Progenitor cell of endocrine pancreas (in vitro differentiated cells): ENCODE measurements around the gene ZFR2. TPM values are rescaled to one million over a fixed set of nuclear protein-coding genes. Genes with fewer than 3 reads are reported as not detected.

ENCODE experiments used
- DNase-seq: peaks from one replicate; pipeline ENCODE4 v3.0.0; 2021; ENCODE audit warnings: low spot score; ENCODE audit not compliant: unreplicated experiment
- H3K27ac Mint-ChIP-seq: 2 replicates; pipeline ENCODE4 v1.8.0; 2021; ENCODE audit warnings: mild to moderate bottlenecking, moderate library complexity, mixed read lengths
- H3K27me3 Mint-ChIP-seq: 2 replicates; pipeline ENCODE4 v1.8.0; 2021; ENCODE audit warnings: mixed read lengths
- H3K36me3 Mint-ChIP-seq: 2 replicates; pipeline ENCODE4 v1.8.0; 2022; ENCODE audit warnings: mixed read lengths; ENCODE audit not compliant: insufficient read depth
- H3K4me1 Mint-ChIP-seq: 2 replicates; pipeline ENCODE4 v1.8.0; 2021; ENCODE audit warnings: low read depth, mixed read lengths
- H3K4me3 Mint-ChIP-seq: 2 replicates; pipeline ENCODE4 v1.8.0; 2021; ENCODE audit warnings: low read depth, mild to moderate bottlenecking, moderate library complexity, mixed read lengths
- H3K9me3 Mint-ChIP-seq: 2 replicates; pipeline ENCODE4 v1.8.0; 2021; ENCODE audit warnings: low read depth, mixed read lengths
- total RNA-seq: library from RNA; stranded (reverse); gene quantifications from 2 replicates; pipeline ENCODE4 v1.2.1, GENCODE V29; 2021
- TF ChIP-seq, protein P1 (sequence below): fragments of 200-600 bp; sonication (generic); IDR thresholded peaks from one replicate; pipeline ENCODE4 v1.5.0; 2021; ENCODE audit warnings: antibody characterized with exemption, mild to moderate bottlenecking; ENCODE audit not compliant: unreplicated experiment

The ZFR2 gene
- total RNA-seq, 1 donor from 2014 or later, result 3.5 TPM

DNA sequence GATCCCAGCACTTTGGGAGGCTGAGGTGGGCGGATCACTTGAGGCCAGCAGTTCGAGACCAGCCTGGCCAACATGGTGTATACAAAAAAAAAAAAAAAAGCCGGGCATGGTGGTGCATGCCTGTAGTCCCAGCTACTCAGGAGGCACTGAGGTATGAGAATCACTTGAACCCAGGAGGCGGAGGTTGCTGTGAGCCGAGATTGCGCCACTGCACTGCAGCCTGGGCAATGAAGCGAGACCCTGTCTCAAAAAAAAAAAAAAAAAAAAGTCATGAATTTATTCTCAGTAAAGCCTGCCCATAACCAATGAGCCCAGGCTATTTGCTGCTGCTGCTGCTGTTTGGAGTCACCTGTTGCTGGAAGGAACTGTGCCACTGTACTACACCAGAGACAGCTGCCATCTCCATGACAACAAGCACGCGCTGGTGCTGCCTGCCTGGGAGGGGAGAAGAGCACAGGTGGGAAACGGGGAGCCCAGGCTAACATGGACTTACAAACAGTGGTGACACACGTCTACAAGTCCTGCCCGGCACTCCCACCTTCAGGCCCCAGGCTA is 11.3 kb downstream of the ZFR2 start:
- Mint-ChIP-seq H3K4me1 (no peaks in the 10 kb centered on the region), H3K4me3 (no peak overlapping the region), H3K36me3 (peaks cover 1% of the 10 kb centered on the region), H3K27ac (no peak overlapping the region), H3K27me3 (no peaks in the 10 kb centered on the region), H3K9me3 (no peaks in the 10 kb centered on the region)
- TF ChIP-seq, protein P1, sequence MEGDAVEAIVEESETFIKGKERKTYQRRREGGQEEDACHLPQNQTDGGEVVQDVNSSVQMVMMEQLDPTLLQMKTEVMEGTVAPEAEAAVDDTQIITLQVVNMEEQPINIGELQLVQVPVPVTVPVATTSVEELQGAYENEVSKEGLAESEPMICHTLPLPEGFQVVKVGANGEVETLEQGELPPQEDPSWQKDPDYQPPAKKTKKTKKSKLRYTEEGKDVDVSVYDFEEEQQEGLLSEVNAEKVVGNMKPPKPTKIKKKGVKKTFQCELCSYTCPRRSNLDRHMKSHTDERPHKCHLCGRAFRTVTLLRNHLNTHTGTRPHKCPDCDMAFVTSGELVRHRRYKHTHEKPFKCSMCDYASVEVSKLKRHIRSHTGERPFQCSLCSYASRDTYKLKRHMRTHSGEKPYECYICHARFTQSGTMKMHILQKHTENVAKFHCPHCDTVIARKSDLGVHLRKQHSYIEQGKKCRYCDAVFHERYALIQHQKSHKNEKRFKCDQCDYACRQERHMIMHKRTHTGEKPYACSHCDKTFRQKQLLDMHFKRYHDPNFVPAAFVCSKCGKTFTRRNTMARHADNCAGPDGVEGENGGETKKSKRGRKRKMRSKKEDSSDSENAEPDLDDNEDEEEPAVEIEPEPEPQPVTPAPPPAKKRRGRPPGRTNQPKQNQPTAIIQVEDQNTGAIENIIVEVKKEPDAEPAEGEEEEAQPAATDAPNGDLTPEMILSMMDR, result no peak
- no peak for DNase-seq

DNA sequence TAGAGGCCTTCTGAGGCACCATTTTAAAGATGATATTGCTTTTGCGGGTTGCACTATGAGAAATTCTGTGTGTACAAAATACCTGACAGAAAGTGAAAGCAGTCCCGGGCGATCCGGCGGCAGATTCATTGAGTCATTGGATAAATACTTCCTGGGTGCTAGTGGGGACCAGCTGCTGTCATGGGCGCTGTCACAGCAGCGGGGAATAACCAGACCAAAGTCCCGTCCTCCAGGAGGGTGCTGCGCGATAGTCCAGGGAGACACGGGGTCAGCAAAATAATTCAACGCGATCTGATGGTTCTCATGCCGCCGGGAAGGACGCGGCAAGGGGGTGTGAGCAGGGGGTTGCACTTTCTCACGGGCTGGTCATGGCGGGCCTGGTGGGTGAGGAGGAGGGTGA is 13.5 kb downstream of the ZFR2 start:
- Mint-ChIP-seq H3K4me3 (no peak overlapping the region), H3K27ac (peak overlapping the region; percentile 83), H3K27me3 (no peaks in the 10 kb centered on the region), H3K9me3 (peaks cover 3% of the 10 kb centered on the region), H3K36me3 (peaks cover 4% of the 10 kb centered on the region), H3K4me1 (no peaks in the 10 kb centered on the region)
- no peak for DNase-seq
- TF ChIP-seq, protein P1, result no peak

DNA sequence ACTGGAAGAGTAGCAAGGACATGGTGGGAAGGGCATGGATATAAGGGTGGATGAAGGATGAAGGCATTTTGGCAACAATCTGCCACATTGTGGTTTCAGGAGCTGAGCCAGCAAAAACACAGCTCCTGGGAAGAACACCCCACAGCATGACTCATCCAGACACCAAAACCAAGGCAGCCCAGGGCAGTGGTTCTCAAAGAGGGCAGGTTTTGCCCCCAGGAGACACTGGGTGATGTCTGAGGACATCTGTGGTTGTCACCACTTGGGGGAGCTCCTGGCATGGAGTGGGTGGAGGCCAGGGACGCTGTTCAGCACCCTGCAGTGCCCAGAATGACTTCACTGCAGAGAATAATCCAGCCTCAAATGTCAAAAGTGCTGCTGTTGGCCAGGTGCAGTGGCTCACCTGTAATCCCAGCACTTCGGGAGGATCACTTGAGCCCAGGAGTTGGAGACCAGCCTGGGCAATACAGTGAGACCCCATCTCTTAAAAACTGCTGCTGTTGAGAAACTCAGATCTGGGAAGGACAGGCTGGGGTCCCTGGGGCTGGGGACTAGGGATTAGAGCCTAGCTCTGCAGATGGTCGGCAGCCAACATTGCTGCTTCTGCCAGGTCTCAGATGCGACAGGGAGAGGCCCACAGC is 16.1 kb downstream of the ZFR2 start:
- H3K27me3 Mint-ChIP-seq, result no peaks in the 10 kb centered on the region
- TF ChIP-seq, protein P1, result no peak
- peaks cover 4% of the 10 kb centered on the region for H3K36me3 Mint-ChIP-seq
- H3K27ac Mint-ChIP-seq, result no peak overlapping the region
- no peaks in the 10 kb centered on the region for H3K4me1 Mint-ChIP-seq
- no peak for DNase-seq
- peaks cover 3% of the 10 kb centered on the region for H3K9me3 Mint-ChIP-seq
- no peak overlapping the region for H3K4me3 Mint-ChIP-seq

DNA sequence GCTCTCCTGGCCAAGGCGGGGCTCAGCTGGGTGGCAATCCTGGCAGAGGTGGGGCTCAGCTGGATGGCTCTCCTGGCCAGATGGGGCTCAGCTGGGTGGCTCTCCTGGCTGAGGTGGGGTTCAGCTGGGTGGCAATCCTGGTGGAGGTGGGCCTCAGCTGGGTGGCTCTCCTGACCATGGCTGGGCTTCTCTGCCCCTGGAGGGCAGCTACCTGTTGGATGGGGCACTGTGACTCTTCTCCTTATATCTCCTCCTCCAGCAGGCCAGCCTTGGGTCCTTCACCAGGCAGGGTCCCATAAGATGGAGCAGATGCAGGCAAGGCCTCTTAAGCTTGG is 16.7 kb downstream of the ZFR2 start:
- H3K4me1 Mint-ChIP-seq, result no peaks in the 10 kb centered on the region
- H3K27me3 Mint-ChIP-seq, result no peaks in the 10 kb centered on the region
- H3K36me3 Mint-ChIP-seq, result peaks cover 4% of the 10 kb centered on the region
- H3K9me3 Mint-ChIP-seq, result peaks cover 3% of the 10 kb centered on the region
- DNase-seq, result no peak
- TF ChIP-seq, protein P1, result no peak
- no peak overlapping the region for H3K27ac Mint-ChIP-seq
- H3K4me3 Mint-ChIP-seq, result no peak overlapping the region

DNA sequence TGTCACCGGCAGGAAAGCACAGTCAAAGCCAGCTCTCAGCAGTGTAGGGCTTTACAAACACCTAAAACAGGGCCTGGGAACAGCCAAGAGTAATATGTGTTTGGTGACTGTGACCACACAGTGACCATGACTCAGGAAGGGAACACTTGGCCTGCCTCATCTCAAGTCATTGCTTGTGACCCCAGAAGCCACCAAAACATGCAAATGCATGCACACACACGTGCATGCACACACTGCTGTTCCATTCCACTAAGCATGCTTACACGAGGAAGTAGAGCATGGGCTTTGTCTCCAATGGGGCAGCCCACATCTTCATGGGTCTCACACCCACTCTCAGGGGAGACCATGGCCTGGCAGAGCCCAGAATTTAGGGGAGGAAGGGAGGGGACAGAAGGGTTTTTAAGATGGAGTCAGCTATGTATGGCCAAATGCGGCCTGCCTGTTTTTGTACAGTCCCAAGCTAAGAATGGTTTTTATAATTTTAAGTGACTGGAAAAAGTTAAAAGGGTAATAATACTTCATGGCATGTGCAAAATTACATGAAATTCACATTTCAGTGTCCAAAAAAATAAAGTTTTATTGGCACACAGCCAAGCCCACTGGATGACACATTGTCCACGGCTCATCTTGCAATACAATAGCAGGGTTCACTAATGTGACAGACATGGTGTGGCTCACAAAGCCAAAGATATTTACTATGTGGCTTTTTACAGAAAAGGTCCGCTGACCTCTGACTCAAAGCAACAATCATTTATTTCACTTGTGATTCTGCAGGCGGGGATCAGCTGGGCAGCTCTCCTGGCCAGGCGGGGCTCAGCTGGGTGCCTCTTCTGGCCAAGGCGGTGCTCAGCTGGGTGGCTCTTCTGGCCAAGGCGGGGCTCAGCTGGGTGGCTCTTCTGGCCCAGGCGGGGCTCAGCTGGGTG is 17.3 kb downstream of the ZFR2 start:
- Mint-ChIP-seq H3K36me3 (peaks cover 4% of the 10 kb centered on the region), H3K4me1 (peaks cover 5% of the 10 kb centered on the region), H3K27ac (no peak overlapping the region), H3K4me3 (no peak overlapping the region), H3K27me3 (no peaks in the 10 kb centered on the region), H3K9me3 (peaks cover 7% of the 10 kb centered on the region)
- TF ChIP-seq, protein P1, result no peak
- DNase-seq, result no peak
